GM19468 (cell line): ENCODE results near the gene UGT2A1.
"Not testable (repeated sequence)": the region's sequence is repeated elsewhere in the genome, so short reads cannot be mapped to it uniquely, and the experiment has no call there.

Experiments
- ATAC-seq: cut with Tn5 transposase; IDR thresholded peaks from one replicate; pipeline ENCODE4 v1.9.1; 2021; ENCODE audit warnings: mild to moderate bottlenecking, moderate library complexity, moderate number of reproducible peaks; ENCODE audit not compliant: unreplicated experiment; ENCODE audit errors: extremely low read depth

UGT2A1 gene

DNA sequence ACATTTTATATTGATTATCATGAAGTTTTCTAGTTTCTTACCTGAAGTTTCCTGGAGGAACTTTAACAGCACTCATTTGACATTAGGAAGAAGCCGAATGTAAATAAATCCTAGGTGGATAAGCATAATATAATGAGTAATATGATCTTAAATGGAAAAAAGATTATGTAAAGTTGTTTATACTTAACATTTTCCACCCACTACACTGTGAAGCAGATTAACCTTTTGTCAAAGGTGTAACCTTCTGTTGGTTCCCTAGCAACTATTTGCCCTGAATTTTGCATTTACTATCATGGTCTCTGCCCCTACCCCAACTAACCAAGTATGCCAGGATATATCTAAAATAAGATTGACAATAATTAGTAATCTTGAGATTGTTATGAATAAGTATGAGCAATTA, at the start of gene UGT2A1:
UGT2A1 (minus strand) TSS at position 101 of the 400 bp plus-strand sequence. CDS start 5,603 bp downstream, outside the sequence.
- ATAC-seq, result no peak

- no peak for ATAC-seq
Observed at GRCh38 chr4:69702201-69702600, 49.2 kb upstream of the UGT2A1 start.

- no peak for ATAC-seq
Observed at GRCh38 chr4:69701696-69702095, 48.6 kb upstream of the UGT2A1 start.

DNA sequence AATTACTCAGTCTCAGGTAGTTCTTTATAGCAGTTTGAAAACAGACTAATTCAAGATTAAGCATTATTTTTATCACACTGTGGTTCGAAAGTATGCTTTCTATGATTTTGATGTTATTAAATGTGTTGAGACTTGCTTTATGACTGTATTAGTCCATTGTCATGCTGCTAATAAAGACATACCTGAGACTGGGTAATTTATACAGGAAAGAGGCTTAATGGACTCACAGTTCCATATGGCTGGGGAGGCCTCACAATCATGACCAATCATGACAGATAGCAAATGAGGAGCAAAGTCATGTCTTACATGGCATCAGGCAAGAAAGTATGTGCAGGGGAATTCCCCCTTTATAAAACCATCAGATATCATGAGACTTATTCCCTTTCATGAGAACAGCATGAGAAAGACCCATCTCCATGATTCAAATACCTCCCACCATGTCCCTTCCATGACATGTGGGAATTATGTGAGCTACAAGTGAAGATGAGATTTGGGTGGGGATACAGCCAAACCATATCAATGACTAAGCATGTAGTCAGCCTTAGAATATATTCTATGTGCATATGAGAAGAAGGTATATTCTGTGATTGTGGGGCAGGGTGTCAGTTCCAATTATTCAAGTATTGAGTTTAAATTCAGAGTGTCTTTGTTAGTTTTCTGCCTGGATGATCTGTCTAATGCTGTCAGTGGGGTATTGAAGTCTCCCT, 44.6 kb upstream of the UGT2A1 start:
- ATAC-seq, result no peak

GRCh38 chr4:69689599-69689998, 36.6 kb upstream of the UGT2A1 start:
- ATAC-seq, result no peak

- ATAC-seq, result no peak
Observed at GRCh38 chr4:69684804-69685203, 31.8 kb upstream of the UGT2A1 start.

DNA sequence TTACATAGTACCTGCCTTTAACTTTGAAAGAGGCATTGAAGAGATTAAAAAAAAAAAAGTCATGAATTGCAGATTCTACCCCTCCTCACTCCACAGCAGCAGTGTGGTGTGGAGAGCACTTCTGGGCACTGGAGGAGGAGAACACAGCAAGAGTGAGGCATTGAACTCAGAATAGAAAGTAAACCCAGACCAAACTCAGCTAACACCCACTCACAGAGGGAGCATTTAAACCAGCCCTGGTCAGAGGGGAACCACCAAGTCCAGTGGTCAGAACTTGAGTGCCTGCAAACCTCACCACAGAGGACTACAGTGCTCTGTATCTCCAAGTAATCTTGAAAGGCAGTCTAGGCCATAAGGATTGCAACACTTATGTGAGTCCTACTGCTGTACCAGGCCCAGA, 15.6 kb upstream of the UGT2A1 start:
- no peak for ATAC-seq

GRCh38 chr4:69664009-69664408, 11.0 kb upstream of the UGT2A1 start:
- ATAC-seq, result not testable (repeated sequence)

- not testable (repeated sequence) for ATAC-seq
Observed at GRCh38 chr4:69661130-69661803, 8.2 kb upstream of the UGT2A1 start.

DNA sequence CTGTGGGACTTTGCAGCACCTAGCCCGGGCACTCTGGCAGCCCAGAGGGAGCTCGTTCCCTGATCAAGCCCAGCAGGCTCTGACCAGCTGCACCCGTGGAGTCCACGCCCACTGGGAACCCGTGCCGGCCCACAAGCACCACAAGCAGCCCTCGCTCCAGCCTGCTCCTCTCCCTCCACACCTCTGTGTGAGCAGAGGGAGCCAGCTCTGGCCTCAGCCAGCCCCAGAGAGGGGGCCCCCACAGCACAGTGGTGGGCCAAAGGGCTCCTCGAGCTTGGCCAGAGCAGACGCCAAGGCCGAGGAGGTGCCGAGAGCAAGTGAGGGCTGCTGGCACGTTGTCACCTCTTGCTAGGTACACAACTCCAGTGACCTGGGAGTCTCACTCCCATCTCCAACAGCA, 5.1 kb upstream of the UGT2A1 start:
- ATAC-seq, result no peak

DNA sequence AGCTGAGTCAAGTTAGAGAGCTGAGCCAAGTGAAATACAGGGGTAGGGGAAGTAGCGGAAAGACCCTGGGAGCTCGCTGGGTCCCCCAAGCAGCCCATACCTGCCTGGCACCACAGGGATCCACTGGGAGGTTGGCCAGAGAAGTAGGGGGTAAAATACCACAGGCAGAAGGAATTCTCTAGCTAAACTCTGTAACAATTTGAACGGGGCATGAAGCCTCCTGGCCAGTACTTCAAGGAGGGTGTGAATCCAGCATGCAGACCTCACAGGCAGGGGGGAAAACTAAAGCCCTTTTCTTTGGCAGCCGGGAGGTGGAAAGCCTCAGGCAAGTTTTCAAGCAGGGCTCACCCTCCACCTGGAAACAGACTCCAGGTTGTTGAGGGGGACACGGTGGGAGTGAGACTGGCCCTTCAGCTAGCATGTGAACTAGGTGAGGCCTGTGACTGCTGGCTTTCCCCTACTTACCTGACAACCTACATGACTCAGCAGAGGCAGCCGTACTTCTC, 3.7 kb upstream of the UGT2A1 start:
- ATAC-seq, result no peak

DNA sequence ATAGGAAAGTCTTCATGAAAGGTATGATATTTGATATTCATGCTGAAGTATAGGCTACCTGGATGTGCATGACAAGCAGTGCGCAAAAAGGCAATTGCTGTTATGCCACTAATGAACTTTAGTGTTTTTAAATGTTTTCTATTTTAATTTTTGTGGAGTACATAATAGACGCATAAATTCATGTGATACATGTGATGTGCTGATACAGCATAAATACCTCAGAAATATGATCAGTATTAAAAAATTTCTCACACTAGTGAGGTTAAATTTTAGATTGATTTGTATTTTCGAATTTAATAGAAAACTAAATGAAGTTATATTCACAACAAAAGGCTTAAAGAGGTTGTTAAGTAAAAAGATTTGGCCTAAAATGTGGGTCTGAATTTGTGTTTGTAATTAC, 2.2 kb downstream of the UGT2A1 start:
- ATAC-seq, result no peak

DNA sequence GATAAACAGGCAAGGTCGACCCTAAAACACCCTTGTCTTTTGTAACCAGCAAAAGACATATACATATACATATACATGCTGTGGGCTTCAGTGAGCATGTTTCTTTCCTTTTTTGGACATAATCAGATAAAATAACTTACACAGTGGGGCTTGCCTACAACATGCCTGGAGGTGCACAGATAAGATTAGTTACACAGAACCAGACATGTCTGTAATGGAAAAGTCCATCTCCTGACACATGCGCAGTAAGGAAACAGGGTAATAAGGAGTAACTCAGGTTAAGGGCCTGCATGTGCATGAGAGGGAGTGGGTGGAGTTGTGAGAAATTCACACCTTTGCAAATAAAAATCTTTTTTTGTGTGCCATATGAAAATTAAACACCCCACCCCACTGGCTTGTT, 3.4 kb downstream of the UGT2A1 start:
- no peak for ATAC-seq

- ATAC-seq, result no peak
Observed at GRCh38 chr4:69649207-69649606, 3.8 kb downstream of the UGT2A1 start.

DNA sequence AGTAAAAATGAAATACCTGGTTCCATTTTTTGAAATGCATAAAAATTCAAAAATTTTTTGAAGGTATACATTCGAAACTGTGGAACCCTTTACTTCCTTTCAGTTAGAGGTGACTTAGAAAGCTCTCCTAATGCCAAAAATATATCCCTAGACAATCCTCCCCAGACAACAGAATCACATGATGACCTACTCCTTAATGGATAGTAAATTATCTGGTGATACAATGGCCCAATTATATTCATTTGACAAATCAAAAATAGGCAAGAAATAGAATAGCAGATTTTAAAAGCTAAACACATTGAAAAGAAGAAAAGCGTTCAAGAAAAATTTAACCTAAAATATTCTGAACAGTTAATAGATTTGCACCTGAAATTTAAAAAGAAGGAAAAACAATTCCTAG, 10.1 kb downstream of the UGT2A1 start:
- no peak for ATAC-seq

GRCh38 chr4:69640289-69640688, 12.8 kb downstream of the UGT2A1 start:
- ATAC-seq, result no peak

DNA sequence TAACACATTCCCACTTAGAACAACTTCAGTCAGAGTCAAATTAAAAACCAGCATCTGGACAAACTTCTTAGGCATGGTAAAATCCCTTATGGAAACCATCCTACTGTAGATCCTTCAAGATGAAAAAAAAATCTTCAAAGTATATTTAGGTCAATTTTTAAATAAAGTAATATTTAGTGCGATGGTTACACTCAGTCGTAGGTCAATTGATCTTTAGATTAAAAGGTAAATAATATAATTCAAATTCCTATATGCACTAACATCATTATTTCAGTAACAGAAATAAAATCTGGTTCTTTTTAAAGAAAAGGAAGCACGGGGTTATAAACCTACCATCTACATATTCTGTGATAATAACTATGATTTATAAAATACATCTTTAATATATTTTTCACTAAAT, 13.5 kb downstream of the UGT2A1 start, which contains the start of gene UGT2A2:
UGT2A2 (minus strand) TSS at position 101 of the 400 bp plus-strand sequence; CDS start at position 99, 2 bp downstream.
- no peak for ATAC-seq

DNA sequence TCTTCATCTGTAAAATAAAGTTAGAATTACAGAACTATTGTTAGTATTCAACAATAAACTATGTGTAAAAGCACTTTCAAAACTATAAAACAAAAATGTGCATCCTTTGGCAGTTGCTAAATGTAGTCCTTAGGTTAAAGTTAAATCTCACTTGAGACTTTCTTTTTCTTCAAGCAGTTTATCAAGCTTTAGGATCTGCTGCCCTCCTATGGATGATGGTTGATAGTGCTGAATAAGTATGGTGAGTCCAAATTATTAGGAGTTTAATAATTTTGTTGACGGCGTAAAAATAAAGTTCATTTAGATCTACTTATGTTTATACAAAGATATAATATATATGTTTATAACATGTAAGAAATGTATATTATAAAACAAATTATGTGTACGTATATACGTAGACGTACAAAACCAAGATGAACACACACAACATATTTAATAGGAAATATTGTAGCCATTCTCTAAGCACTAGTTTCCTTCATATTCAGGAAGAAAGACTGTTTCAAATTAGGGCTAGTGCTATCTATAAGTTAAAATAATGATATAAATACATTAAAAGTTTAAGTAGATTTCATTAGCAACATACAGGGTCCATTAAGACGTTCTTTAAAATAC, 35.9 kb downstream of the UGT2A1 start:
- no peak for ATAC-seq

- ATAC-seq, result no peak
Observed at GRCh38 chr4:69610484-69610883, 42.6 kb downstream of the UGT2A1 start.

DNA sequence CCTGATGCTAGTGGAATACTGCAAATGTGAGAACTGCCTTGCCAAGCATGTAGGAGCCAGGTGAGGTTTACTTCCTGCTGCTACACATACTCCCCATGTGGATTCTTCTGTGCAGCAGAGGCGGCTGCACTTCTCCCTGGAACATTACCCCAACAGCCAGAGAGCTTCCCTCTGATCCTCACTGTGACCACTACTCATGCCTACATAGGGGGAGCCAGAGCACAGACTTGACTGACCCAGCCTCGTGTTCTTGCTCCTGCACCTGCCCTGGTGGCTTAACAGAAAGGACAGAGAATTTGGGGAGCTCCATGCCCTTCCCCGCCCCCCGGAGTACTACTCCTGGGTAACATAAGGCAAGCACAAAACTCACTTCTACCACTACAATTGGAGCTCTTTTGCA, 52.0 kb downstream of the UGT2A1 start:
- no peak for ATAC-seq

DNA sequence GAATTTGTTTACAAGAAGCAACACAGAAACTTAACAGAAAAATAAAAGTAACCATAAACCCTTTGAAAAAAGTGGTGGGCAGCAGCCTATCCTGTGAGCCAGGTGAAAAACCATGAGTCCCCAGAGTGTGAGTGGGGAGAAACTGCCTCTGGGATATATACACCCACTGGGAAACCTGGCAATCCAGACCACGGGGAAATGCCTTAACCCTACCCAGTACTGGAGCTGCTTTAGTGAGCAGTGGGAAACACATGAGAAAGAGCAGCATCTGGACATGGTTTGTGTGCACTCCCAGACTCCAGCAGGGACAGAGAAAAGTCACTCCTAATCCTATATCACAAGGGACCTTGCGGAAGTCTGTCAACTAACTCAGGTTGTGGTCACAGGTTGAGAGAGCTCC, 53.0 kb downstream of the UGT2A1 start:
- ATAC-seq, result no peak
